ENCODE measurements around the gene MATN1. TPM values are rescaled to one million over a fixed set of nuclear protein-coding genes. Genes with fewer than 3 reads are reported as not detected.

The MATN1 gene
- total RNA-seq, 1 experiment from 2014 or later = 0.12 TPM

DNA sequence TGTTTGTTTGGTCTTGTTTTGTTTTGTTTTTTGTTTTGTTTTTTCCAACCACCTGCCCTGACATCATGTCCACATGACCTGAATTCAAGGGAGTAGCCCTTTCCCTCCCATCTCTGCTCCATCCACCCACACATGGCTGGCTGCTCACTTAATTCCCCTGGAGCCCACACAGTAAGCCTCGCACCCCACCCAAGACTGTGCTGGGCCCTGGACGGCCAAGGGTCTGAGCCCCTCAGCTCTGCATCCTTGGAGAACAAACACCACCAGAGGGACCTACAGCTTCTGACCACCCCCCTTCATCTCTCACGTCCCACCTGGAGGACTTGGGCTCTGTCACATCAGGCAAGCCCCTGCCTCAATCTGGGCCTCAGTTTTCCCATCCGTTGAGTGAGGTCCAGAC lies 39.1 kb downstream of the MATN1 start:
- ChIA-PET RAD21 (ENCODE audit: low non-redundant PET in 1 of 2, low total read pairs in 2 of 2, uncharacterized antibody in 2 of 2, unreplicated experiment in 2 of 2) (no interaction called here), POLR2A (interaction anchor here (1.7 kb wide), 1 partner anchor 8 kb away, joined by 7 read pairs; no protein-coding TSS in a partner anchor), CTCF (interaction anchor here (0.6 to 1.5 kb wide), 2 partner anchors 304 to 559 kb away, joined by 6 to 17 read pairs; no protein-coding TSS in a partner anchor)
- Histone ChIP-seq H3K9ac (ENCODE audit: low read length) (no peak overlapping the region), H3K79me2 (ENCODE audit: insufficient read depth, low read length) (no peaks in the 10 kb centered on the region), H3K4me3 (replicated peaks in 1 of 2; ENCODE audit: low read depth in 1 of 2, low read length in 2 of 2) (peak overlapping the region in 1 of 2 experiments; percentile 55; a peak in 1 of 4 replicates), H3K9me3 (ENCODE audit: control insufficient read depth in 1 of 2, insufficient read depth in 1 of 2, low read depth in 1 of 2, low read length in 2 of 2) (peaks cover 3 to 6% of the 10 kb centered on the region in 2 experiments; a peak in 2 of 4 replicates), H4K20me1 (ENCODE audit: insufficient read depth) (no peaks in the 10 kb centered on the region), H3K9me2 (ENCODE audit: insufficient read depth) (no peaks in the 10 kb centered on the region), H3K27me3 (ENCODE audit: insufficient read depth, low read length) (no peaks in the 10 kb centered on the region), H3K27ac (ENCODE audit: low read depth, low read length) (no peak overlapping the region), H3K4me2 (ENCODE audit: low read length) (peak overlapping the region; percentile 83), H3K36me3 (ENCODE audit: control insufficient read depth in 1 of 2, insufficient read depth in 2 of 2, low read length in 2 of 2) (no peaks in the 10 kb centered on the region), H3K4me1 (ENCODE audit: control insufficient read depth in 1 of 2, insufficient read depth in 2 of 2, low read length in 2 of 2) (peaks cover 10 to 18% of the 10 kb centered on the region in 2 experiments; a peak in 3 of 4 replicates), H2AFZ (ENCODE audit: low read depth, low read length, poor library complexity, severe bottlenecking) (no peak overlapping the region)
- ATAC-seq = no peak
- no peak for TF ChIP-seq SP1 (IDR thresholded peaks at IDR 0.05; ENCODE audit: low read depth)
- TF ChIP-seq POLR2AphosphoS5 (IDR thresholded peaks at IDR 0.05; ENCODE audit: low read depth, low read length) = no peak
- TF ChIP-seq CBX3 (IDR thresholded peaks at IDR 0.05; ENCODE audit: low read depth) = no peak
- TF ChIP-seq FOSL1 (IDR thresholded peaks at IDR 0.05; ENCODE audit: low read depth) = no peak
- TF ChIP-seq EZH2phosphoT487 (IDR thresholded peaks at IDR 0.05; ENCODE audit: borderline replicate concordance) = no peak
- TF ChIP-seq YY1 (IDR thresholded peaks at IDR 0.05; ENCODE audit: extremely low read depth, insufficient replicate concordance, low read depth, low read length) = no peak
- no peak for DNase-seq (ENCODE audit: low read depth, low spot score)
- BruUV-seq (replicated peaks) = no TSS peak
- intact Hi-C loops (cut with micrococcal nuclease) = no loop called here

DNA sequence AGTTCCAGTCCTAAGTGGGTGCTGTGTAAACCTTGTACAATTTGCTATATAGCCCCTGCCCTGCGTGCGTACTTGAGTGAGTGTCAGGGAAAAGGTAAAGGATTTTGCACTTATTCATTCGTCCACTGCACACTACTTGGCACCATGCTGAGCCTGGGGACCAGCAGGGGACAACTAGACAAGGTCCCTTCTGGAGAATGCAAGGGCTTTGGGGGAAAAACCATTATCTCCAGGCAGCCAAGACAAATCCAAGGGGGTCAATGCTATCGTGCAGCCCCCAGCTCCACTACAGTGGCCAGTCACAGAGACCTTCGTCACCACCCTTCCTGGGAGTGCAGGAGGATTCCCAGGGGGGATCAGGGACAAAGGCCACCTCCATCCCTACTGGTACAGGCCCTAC lies 39.7 kb downstream of the MATN1 start:
- Histone ChIP-seq H2AFZ (ENCODE audit: low read depth, low read length, poor library complexity, severe bottlenecking) (no peak overlapping the region), H3K4me3 (replicated peaks in 1 of 2; ENCODE audit: low read depth in 1 of 2, low read length in 2 of 2) (no peak overlapping the region), H3K4me1 (ENCODE audit: control insufficient read depth in 1 of 2, insufficient read depth in 2 of 2, low read length in 2 of 2) (peaks cover 10 to 18% of the 10 kb centered on the region in 2 experiments; a peak in 3 of 4 replicates), H3K4me2 (ENCODE audit: low read length) (no peak overlapping the region), H3K9ac (ENCODE audit: low read length) (no peak overlapping the region), H3K27me3 (ENCODE audit: insufficient read depth, low read length) (no peaks in the 10 kb centered on the region), H3K9me2 (ENCODE audit: insufficient read depth) (no peaks in the 10 kb centered on the region), H3K36me3 (ENCODE audit: control insufficient read depth in 1 of 2, insufficient read depth in 2 of 2, low read length in 2 of 2) (no peaks in the 10 kb centered on the region), H4K20me1 (ENCODE audit: insufficient read depth) (no peaks in the 10 kb centered on the region), H3K27ac (ENCODE audit: low read depth, low read length) (no peak overlapping the region), H3K79me2 (ENCODE audit: insufficient read depth, low read length) (no peaks in the 10 kb centered on the region), H3K9me3 (ENCODE audit: control insufficient read depth in 1 of 2, insufficient read depth in 1 of 2, low read depth in 1 of 2, low read length in 2 of 2) (peaks cover 3 to 6% of the 10 kb centered on the region in 2 experiments; a peak in 2 of 4 replicates)
- ATAC-seq = no peak
- ChIA-PET CTCF (interaction anchor here (1.1 kb wide), 1 partner anchor 303 kb away, joined by 3 read pairs; no protein-coding TSS in a partner anchor), POLR2A (no interaction called here), RAD21 (ENCODE audit: low non-redundant PET in 1 of 2, low total read pairs in 2 of 2, uncharacterized antibody in 2 of 2, unreplicated experiment in 2 of 2) (no interaction called here)
- intact Hi-C loops (cut with micrococcal nuclease) = no loop called here
- DNase-seq (ENCODE audit: low read depth, low spot score) = no peak
- no TSS peak for BruUV-seq (replicated peaks)
- no peak for TF ChIP-seq ELF1 (IDR thresholded peaks at IDR 0.05; ENCODE audit: borderline replicate concordance, low read depth)
- TF ChIP-seq POLR2AphosphoS5 (IDR thresholded peaks at IDR 0.05; ENCODE audit: low read depth, low read length) = no peak
- TF ChIP-seq ZFX (IDR thresholded peaks at IDR 0.05) = no peak
- no peak for TF ChIP-seq CEBPB (IDR thresholded peaks at IDR 0.05; ENCODE audit: low read depth)
- TF ChIP-seq, protein P1, sequence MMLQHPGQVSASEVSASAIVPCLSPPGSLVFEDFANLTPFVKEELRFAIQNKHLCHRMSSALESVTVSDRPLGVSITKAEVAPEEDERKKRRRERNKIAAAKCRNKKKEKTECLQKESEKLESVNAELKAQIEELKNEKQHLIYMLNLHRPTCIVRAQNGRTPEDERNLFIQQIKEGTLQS (IDR thresholded peaks at IDR 0.05) = no peak
- no peak for TF ChIP-seq TCF7L2 (IDR thresholded peaks at IDR 0.05; ENCODE audit: borderline replicate concordance, extremely low read depth, insufficient read depth, insufficient read length)
- TF ChIP-seq POLR2A (IDR thresholded peaks at IDR 0.05; ENCODE audit: borderline replicate concordance, extremely low read depth, insufficient read depth, insufficient read length) = no peak
- TF ChIP-seq YY1 (IDR thresholded peaks at IDR 0.05; ENCODE audit: extremely low read depth, insufficient replicate concordance, low read depth, low read length) = no peak
- no peak for TF ChIP-seq SIN3A (IDR thresholded peaks at IDR 0.05; ENCODE audit: low read depth)
- TF ChIP-seq, protein P2, sequence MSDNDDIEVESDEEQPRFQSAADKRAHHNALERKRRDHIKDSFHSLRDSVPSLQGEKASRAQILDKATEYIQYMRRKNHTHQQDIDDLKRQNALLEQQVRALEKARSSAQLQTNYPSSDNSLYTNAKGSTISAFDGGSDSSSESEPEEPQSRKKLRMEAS (IDR thresholded peaks at IDR 0.05) = no peak
- TF ChIP-seq, protein P3, sequence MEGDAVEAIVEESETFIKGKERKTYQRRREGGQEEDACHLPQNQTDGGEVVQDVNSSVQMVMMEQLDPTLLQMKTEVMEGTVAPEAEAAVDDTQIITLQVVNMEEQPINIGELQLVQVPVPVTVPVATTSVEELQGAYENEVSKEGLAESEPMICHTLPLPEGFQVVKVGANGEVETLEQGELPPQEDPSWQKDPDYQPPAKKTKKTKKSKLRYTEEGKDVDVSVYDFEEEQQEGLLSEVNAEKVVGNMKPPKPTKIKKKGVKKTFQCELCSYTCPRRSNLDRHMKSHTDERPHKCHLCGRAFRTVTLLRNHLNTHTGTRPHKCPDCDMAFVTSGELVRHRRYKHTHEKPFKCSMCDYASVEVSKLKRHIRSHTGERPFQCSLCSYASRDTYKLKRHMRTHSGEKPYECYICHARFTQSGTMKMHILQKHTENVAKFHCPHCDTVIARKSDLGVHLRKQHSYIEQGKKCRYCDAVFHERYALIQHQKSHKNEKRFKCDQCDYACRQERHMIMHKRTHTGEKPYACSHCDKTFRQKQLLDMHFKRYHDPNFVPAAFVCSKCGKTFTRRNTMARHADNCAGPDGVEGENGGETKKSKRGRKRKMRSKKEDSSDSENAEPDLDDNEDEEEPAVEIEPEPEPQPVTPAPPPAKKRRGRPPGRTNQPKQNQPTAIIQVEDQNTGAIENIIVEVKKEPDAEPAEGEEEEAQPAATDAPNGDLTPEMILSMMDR (IDR thresholded peaks at IDR 0.05 in 2 of 3, conservative IDR thresholded peaks at IDR 0.05 in 1 of 3; ENCODE audit: borderline replicate concordance in 1 of 3, insufficient read depth in 1 of 3, low read depth in 2 of 3, low read length in 2 of 3) = no peak
- no peak for TF ChIP-seq JUND (IDR thresholded peaks at IDR 0.05)
